Measurements from ENCODE around the gene PLEKHA3. TPM values are rescaled to one million over a fixed set of nuclear protein-coding genes. Genes with fewer than 3 reads are reported as not detected.
A peak's percentile ranks its signal among the peaks of the same experiment; 100 is the strongest.

The PLEKHA3 gene
- total RNA-seq, result 8.9 and 9.6 TPM in 2 replicates
- 26.6 and 35.5 TPM in 2 replicates for polyA plus RNA-seq

GRCh38 chr2:178480227-178481181 lies at the start of gene PLEKHA3:
TSS of gene PLEKHA3 (plus strand) at chr2:178480457. CDS start at chr2:178480870, 413 bp downstream.
- no peaks in the 10 kb centered on the region for H3K36me3 ChIP-seq
- H3K27me3 ChIP-seq, result no peaks in the 10 kb centered on the region
- peak within 1 kb of the TSS; percentile 81 for H3K27ac ChIP-seq
- no peaks in the 10 kb centered on the region for H3K9me3 ChIP-seq (ENCODE audit: low read depth)
- TF ChIP-seq CTCF (IDR thresholded peaks at IDR 0.05; ENCODE audit: low read depth, low read length), result no peak
- H3K4me3 ChIP-seq, result peak within 1 kb of the TSS; percentile 84
- DNase-seq (ENCODE audit: low read depth in 1 of 2, low spot score in 1 of 2), result peak; percentile 97 to 99
- peaks cover 13% of the 10 kb centered on the region for H3K4me1 ChIP-seq (ENCODE audit: low read depth)

GRCh38 chr2:178436662-178437061 lies 43.6 kb upstream of the PLEKHA3 start:
- H3K9me3 ChIP-seq (ENCODE audit: low read depth), result no peaks in the 10 kb centered on the region
- TF ChIP-seq CTCF (IDR thresholded peaks at IDR 0.05; ENCODE audit: low read depth, low read length), result no peak
- H3K4me3 ChIP-seq, result no peak overlapping the region
- no peak overlapping the region for H3K27ac ChIP-seq
- no peak for DNase-seq (ENCODE audit: low read depth in 1 of 2, low spot score in 1 of 2)
- H3K4me1 ChIP-seq (ENCODE audit: low read depth), result no peaks in the 10 kb centered on the region
- H3K36me3 ChIP-seq, result peaks cover 81% of the 10 kb centered on the region
- no peaks in the 10 kb centered on the region for H3K27me3 ChIP-seq

DNA sequence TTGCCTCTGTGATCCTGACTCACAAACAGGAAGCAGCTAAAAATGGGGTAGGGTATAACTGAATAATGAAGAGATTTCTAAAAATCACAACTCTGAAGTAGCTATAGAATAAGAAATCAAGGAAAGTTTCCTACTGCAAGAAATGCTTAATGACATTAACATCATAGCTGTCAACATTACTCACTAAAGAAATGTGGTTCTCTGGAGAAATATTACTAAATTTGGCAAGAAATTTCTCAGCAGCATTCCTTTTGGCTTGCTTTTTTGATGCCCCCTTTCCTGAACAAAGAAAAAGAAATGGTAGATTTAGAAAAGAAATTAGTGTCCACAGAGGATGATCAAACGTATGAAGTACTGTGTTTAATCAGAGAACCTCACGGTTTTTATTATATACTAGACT lies 38.8 kb upstream of the PLEKHA3 start:
- Histone ChIP-seq H3K27ac (no peak overlapping the region), H3K36me3 (peaks cover 79% of the 10 kb centered on the region), H3K9me3 (ENCODE audit: low read depth) (no peaks in the 10 kb centered on the region), H3K4me3 (no peak overlapping the region), H3K4me1 (ENCODE audit: low read depth) (no peaks in the 10 kb centered on the region), H3K27me3 (no peaks in the 10 kb centered on the region)
- DNase-seq (ENCODE audit: low read depth in 1 of 2, low spot score in 1 of 2), result peak in 1 of 2 donors; percentile 2
- TF ChIP-seq CTCF (IDR thresholded peaks at IDR 0.05; ENCODE audit: low read depth, low read length), result no peak

GRCh38 chr2:178448968-178449661 lies 31.1 kb upstream of the PLEKHA3 start:
- TF ChIP-seq CTCF (IDR thresholded peaks at IDR 0.05; ENCODE audit: low read depth, low read length), result no peak
- Histone ChIP-seq H3K36me3 (peaks cover 34% of the 10 kb centered on the region), H3K27ac (no peak overlapping the region), H3K9me3 (ENCODE audit: low read depth) (no peaks in the 10 kb centered on the region), H3K4me3 (peak overlapping the region; percentile 51), H3K4me1 (ENCODE audit: low read depth) (peaks cover 10% of the 10 kb centered on the region), H3K27me3 (no peaks in the 10 kb centered on the region)
- DNase-seq (ENCODE audit: low read depth in 1 of 2, low spot score in 1 of 2), result peak in 1 of 2 donors; percentile 2

GRCh38 chr2:178449700-178450523 lies 30.3 kb upstream of the PLEKHA3 start:
- Histone ChIP-seq H3K4me1 (ENCODE audit: low read depth) (peaks cover 10% of the 10 kb centered on the region), H3K27ac (peak overlapping the region; percentile 95), H3K27me3 (no peaks in the 10 kb centered on the region), H3K36me3 (peaks cover 26% of the 10 kb centered on the region), H3K9me3 (ENCODE audit: low read depth) (no peaks in the 10 kb centered on the region), H3K4me3 (peak overlapping the region; percentile 51)
- peak in 1 of 2 donors; percentile 8 for DNase-seq (ENCODE audit: low read depth in 1 of 2, low spot score in 1 of 2)
- no peak for TF ChIP-seq CTCF (IDR thresholded peaks at IDR 0.05; ENCODE audit: low read depth, low read length)
